Activated T-cell treated with anti-CD3 and anti-CD28 coated beads, Interleukin-2, amount 50 U/mL, for 72 hours (primary cell): ENCODE data around the gene OGT. TPM values are rescaled to one million over a fixed set of nuclear protein-coding genes. Genes with fewer than 3 reads are reported as not detected.
"Not testable (repeated sequence)": the region's sequence is repeated elsewhere in the genome, so short reads cannot be mapped to it uniquely, and the experiment has no call there.

ENCODE experiments used
- ATAC-seq, 2 donors: fragments of 150-1000 bp; cut with Tn5 transposase; replicated peaks in 1 of 2; 2 replicates each; pipeline ENCODE4 v1.10.0; 2021; ENCODE audit warnings: moderate library complexity in 2 of 2, mild to moderate bottlenecking in 1 of 2
- DNase-seq, 2 donors: peaks; one replicate each; pipeline ENCODE4 v3.0.0; 2021 to 2022; ENCODE audit warnings: mixed read lengths in 1 of 2
- H3K27ac Mint-ChIP-seq: one replicate; pipeline ENCODE4 v1.8.0; 2022; ENCODE audit warnings: mild to moderate bottlenecking, moderate library complexity, mixed read lengths
- H3K27me3 Mint-ChIP-seq: one replicate; pipeline ENCODE4 v1.8.0; 2022; ENCODE audit warnings: low read depth, mixed read lengths
- H3K36me3 Mint-ChIP-seq, 2 donors: one replicate each; pipeline ENCODE4 v1.8.0; 2022; ENCODE audit warnings: mixed read lengths in 2 of 2, mild to moderate bottlenecking in 1 of 2; ENCODE audit not compliant: insufficient read depth in 2 of 2
- H3K4me1 Mint-ChIP-seq: one replicate; pipeline ENCODE4 v1.8.0; 2022; ENCODE audit warnings: low read depth, mixed read lengths
- H3K4me3 Mint-ChIP-seq, 2 donors: one replicate each; pipeline ENCODE4 v1.8.0; 2022; ENCODE audit warnings: mild to moderate bottlenecking in 2 of 2, mixed read lengths in 2 of 2, moderate library complexity in 2 of 2
- H3K9me3 Mint-ChIP-seq, 2 donors: one replicate each; pipeline ENCODE4 v1.8.0; 2022; ENCODE audit warnings: mixed read lengths in 2 of 2
- total RNA-seq, 2 donors: library from RNA; stranded (reverse); gene quantifications; one replicate each; pipeline ENCODE4 v1.2.3, GENCODE V29; 2022

OGT gene
- total RNA-seq, 2 donors from 2014 or later, result 702 to 788 TPM

GRCh38 chrX:71578253-71579135, 45.6 kb downstream of the OGT start, which contains the start of gene GCNA:
Gene GCNA, plus strand, starts transcription at chrX:71578437. Its CDS starts 2,385 bp downstream, at chrX:71580822.
- no peak within 1 kb of the TSS for H3K4me3 Mint-ChIP-seq
- no peak for DNase-seq
- H3K36me3 Mint-ChIP-seq, result peaks cover 8 to 28% of the 10 kb centered on the region in 2 donors
- H3K4me1 Mint-ChIP-seq, result peaks cover 13% of the 10 kb centered on the region
- no peaks in the 10 kb centered on the region for H3K27me3 Mint-ChIP-seq
- peak within 1 kb of the TSS; percentile 80 for H3K27ac Mint-ChIP-seq
- peak; percentile 6 to 26 for ATAC-seq
- no peaks in the 10 kb centered on the region for H3K9me3 Mint-ChIP-seq

GRCh38 chrX:71579136-71579989, 46.5 kb downstream of the OGT start:
- Mint-ChIP-seq H3K36me3 (peaks cover 8 to 23% of the 10 kb centered on the region in 2 donors), H3K9me3 (no peaks in the 10 kb centered on the region), H3K27me3 (no peaks in the 10 kb centered on the region), H3K4me1 (peaks cover 13% of the 10 kb centered on the region), H3K4me3 (no peak overlapping the region), H3K27ac (peak overlapping the region; percentile 76)
- DNase-seq, result no peak
- ATAC-seq, result peak; percentile 10 to 14

GRCh38 chrX:71579990-71580380, 47.1 kb downstream of the OGT start:
- Mint-ChIP-seq H3K4me1 (peaks cover 13% of the 10 kb centered on the region), H3K9me3 (no peaks in the 10 kb centered on the region), H3K27ac (peak overlapping the region; percentile 76), H3K4me3 (no peak overlapping the region), H3K36me3 (peaks cover 8 to 19% of the 10 kb centered on the region in 2 donors), H3K27me3 (no peaks in the 10 kb centered on the region)
- ATAC-seq, result peak in 1 of 2 donors; percentile 20
- DNase-seq, result no peak

GRCh38 chrX:71581210-71581609, 48.3 kb downstream of the OGT start:
- Mint-ChIP-seq H3K27ac (peak overlapping the region; percentile 76), H3K27me3 (no peaks in the 10 kb centered on the region), H3K36me3 (peaks cover 8 to 12% of the 10 kb centered on the region in 2 donors), H3K9me3 (no peaks in the 10 kb centered on the region), H3K4me3 (no peak overlapping the region), H3K4me1 (peaks cover 12% of the 10 kb centered on the region)
- no peak for ATAC-seq
- no peak for DNase-seq

- DNase-seq (no peak), ATAC-seq (no peak)
- H3K4me1 Mint-ChIP-seq, result no peaks in the 10 kb centered on the region
- no peak overlapping the region for H3K4me3 Mint-ChIP-seq
- H3K9me3 Mint-ChIP-seq, result no peaks in the 10 kb centered on the region
- H3K36me3 Mint-ChIP-seq, result peaks cover 0 to 2% of the 10 kb centered on the region in 2 donors
- no peaks in the 10 kb centered on the region for H3K27me3 Mint-ChIP-seq
- peak overlapping the region; percentile 54 for H3K27ac Mint-ChIP-seq
Measured at GRCh38 chrX:71586929-71587328, 54.0 kb downstream of the OGT start.

- peak in 1 of 2 donors; percentile 11 for ATAC-seq
- not testable (repeated sequence) for H3K27me3 Mint-ChIP-seq, H3K9me3 Mint-ChIP-seq, H3K4me3 Mint-ChIP-seq, H3K27ac Mint-ChIP-seq, DNase-seq, H3K4me1 Mint-ChIP-seq
- peaks cover 5 to 22% of the 10 kb centered on the region in 2 donors for H3K36me3 Mint-ChIP-seq
Measured at GRCh38 chrX:71593210-71593609, 60.3 kb downstream of the OGT start.

GRCh38 chrX:71599965-71600364, 67.1 kb downstream of the OGT start:
- Mint-ChIP-seq H3K4me3 (no peak overlapping the region), H3K4me1 (peaks cover 20% of the 10 kb centered on the region), H3K36me3 (peaks cover 24 to 53% of the 10 kb centered on the region in 2 donors), H3K9me3 (peaks cover 4 to 11% of the 10 kb centered on the region in 2 donors), H3K27ac (peak overlapping the region; percentile 46), H3K27me3 (peaks cover 10% of the 10 kb centered on the region)
- DNase-seq (no peak), ATAC-seq (peak in 1 of 2 donors; percentile 32)

GRCh38 chrX:71603618-71604017, 70.7 kb downstream of the OGT start:
- Mint-ChIP-seq H3K27me3 (no peaks in the 10 kb centered on the region), H3K27ac (peak overlapping the region; percentile 98), H3K4me3 (peak overlapping the region in 1 of 2 donors; percentile 58), H3K36me3 (peaks cover 28 to 55% of the 10 kb centered on the region in 2 donors), H3K9me3 (peaks cover 4 to 11% of the 10 kb centered on the region in 2 donors), H3K4me1 (peaks cover 49% of the 10 kb centered on the region)
- no peak for ATAC-seq
- DNase-seq, result peak in 1 of 2 donors; percentile 13

- H3K27ac Mint-ChIP-seq, result peak overlapping the region; percentile 98
- peaks cover 30 to 58% of the 10 kb centered on the region in 2 donors for H3K36me3 Mint-ChIP-seq
- DNase-seq, result no peak
- peak overlapping the region in 1 of 2 donors; percentile 25 for H3K4me3 Mint-ChIP-seq
- peaks cover 4 to 11% of the 10 kb centered on the region in 2 donors for H3K9me3 Mint-ChIP-seq
- peaks cover 52% of the 10 kb centered on the region for H3K4me1 Mint-ChIP-seq
- ATAC-seq, result no peak
- no peaks in the 10 kb centered on the region for H3K27me3 Mint-ChIP-seq
Measured at GRCh38 chrX:71604141-71604540, 71.2 kb downstream of the OGT start.

GRCh38 chrX:71604796-71605568, 72.1 kb downstream of the OGT start:
- no peak overlapping the region for H3K4me3 Mint-ChIP-seq
- no peaks in the 10 kb centered on the region for H3K27me3 Mint-ChIP-seq
- no peak overlapping the region for H3K27ac Mint-ChIP-seq
- ATAC-seq, result no peak
- peaks cover 4 to 11% of the 10 kb centered on the region in 2 donors for H3K9me3 Mint-ChIP-seq
- DNase-seq, result no peak
- H3K4me1 Mint-ChIP-seq, result peaks cover 51% of the 10 kb centered on the region
- peaks cover 31 to 60% of the 10 kb centered on the region in 2 donors for H3K36me3 Mint-ChIP-seq

GRCh38 chrX:71606536-71607216, 73.8 kb downstream of the OGT start:
- DNase-seq (no peak), ATAC-seq (peak; percentile 58 to 64)
- Mint-ChIP-seq H3K36me3 (peaks cover 34 to 62% of the 10 kb centered on the region in 2 donors), H3K4me3 (peak overlapping the region in 1 of 2 donors; percentile 49), H3K4me1 (peaks cover 49% of the 10 kb centered on the region), H3K27ac (peak overlapping the region; percentile 63), H3K27me3 (no peaks in the 10 kb centered on the region), H3K9me3 (peaks cover 4 to 11% of the 10 kb centered on the region in 2 donors)

- Mint-ChIP-seq H3K4me1 (peaks cover 49% of the 10 kb centered on the region), H3K9me3 (peaks cover 4 to 11% of the 10 kb centered on the region in 2 donors), H3K4me3 (peak overlapping the region in 1 of 2 donors; percentile 41), H3K27ac (peak overlapping the region; percentile 98), H3K36me3 (peaks cover 34 to 55% of the 10 kb centered on the region in 2 donors), H3K27me3 (no peaks in the 10 kb centered on the region)
- ATAC-seq (no peak), DNase-seq (no peak)
Measured at GRCh38 chrX:71607488-71607887, 74.6 kb downstream of the OGT start.
